ENCODE results near the gene IGF1R.

Gene IGF1R

GRCh38 chr15:98708037-98708590, 59.8 kb downstream of the IGF1R start:
- no peak for DNase-seq

GRCh38 chr15:98711810-98712209, 63.5 kb downstream of the IGF1R start:
- DNase-seq = no peak

GRCh38 chr15:98712845-98713584, 64.7 kb downstream of the IGF1R start:
- DNase-seq = no peak

- DNase-seq = no peak
Measured at GRCh38 chr15:98713585-98714001, 65.3 kb downstream of the IGF1R start.

GRCh38 chr15:98714922-98715321, 66.6 kb downstream of the IGF1R start:
- no peak for DNase-seq

GRCh38 chr15:98715401-98715800, 67.1 kb downstream of the IGF1R start:
- peak; percentile 9 to 44 (median 30) for DNase-seq

- no peak for DNase-seq
Measured at GRCh38 chr15:98715890-98716443, 67.6 kb downstream of the IGF1R start.

GRCh38 chr15:98717371-98717770, 69.0 kb downstream of the IGF1R start:
- no peak for DNase-seq

- DNase-seq = no peak
Measured at GRCh38 chr15:98717942-98718341, 69.6 kb downstream of the IGF1R start.

GRCh38 chr15:98718426-98719136, 70.2 kb downstream of the IGF1R start:
- no peak for DNase-seq

GRCh38 chr15:98719137-98719740, 70.9 kb downstream of the IGF1R start:
- no peak for DNase-seq

GRCh38 chr15:98720031-98720430, 71.7 kb downstream of the IGF1R start:
- DNase-seq = no peak

GRCh38 chr15:98720577-98721565, 72.5 kb downstream of the IGF1R start:
- no peak for DNase-seq

GRCh38 chr15:98722209-98722608, 73.9 kb downstream of the IGF1R start:
- no peak for DNase-seq

- no peak for DNase-seq
Measured at GRCh38 chr15:98722645-98723044, 74.3 kb downstream of the IGF1R start.

GRCh38 chr15:98723195-98723594, 74.9 kb downstream of the IGF1R start:
- no peak for DNase-seq

GRCh38 chr15:98724048-98724447, 75.7 kb downstream of the IGF1R start:
- DNase-seq = no peak

- DNase-seq = no peak
Measured at GRCh38 chr15:98724494-98724893, 76.2 kb downstream of the IGF1R start.

- no peak for DNase-seq
Measured at GRCh38 chr15:98725874-98726273, 77.5 kb downstream of the IGF1R start.

GRCh38 chr15:98727115-98728040, 79.0 kb downstream of the IGF1R start:
- DNase-seq = no peak
